ENCODE measurements around the gene PHKA1. TPM values are rescaled to one million over a fixed set of nuclear protein-coding genes. Genes with fewer than 3 reads are reported as not detected.

Gene PHKA1
- total and polyA plus RNA-seq, 4 donors = 1.1 to 4.0 (median 3.2) TPM

- DNase-seq (no peak), ATAC-seq (ENCODE audit: insufficient read depth, low FRiP score) (no peak)
- Histone ChIP-seq H3K27ac (ENCODE audit: low read depth in 1 of 2, low read length in 1 of 2) (no peak overlapping the region), H3K9me3 (ENCODE audit: control insufficient read depth in 4 of 4, insufficient read depth in 3 of 4, low read length in 3 of 4) (no peaks in the 10 kb centered on the region), H3K27me3 (ENCODE audit: control insufficient read depth in 3 of 3, insufficient read depth in 3 of 3, low read length in 2 of 3) (peaks cover 0 to 7% (median 2%) of the 10 kb centered on the region in 3 donors), H3K9ac (ENCODE audit: insufficient read depth in 1 of 2, low read length in 2 of 2) (no peak overlapping the region), H3K4me3 (no peak overlapping the region), H3K36me3 (ENCODE audit: control insufficient read depth in 4 of 4, insufficient read depth in 4 of 4, low read length in 4 of 4) (no peaks in the 10 kb centered on the region), H3K4me1 (ENCODE audit: control insufficient read depth in 5 of 5, insufficient read depth in 5 of 5, low read length in 5 of 5) (peaks cover 0 to 5% (median 0%) of the 10 kb centered on the region in 5 donors)
- TF ChIP-seq CTCF (IDR thresholded peaks at IDR 0.05; ENCODE audit: control extremely low read depth, extremely low read depth) = no peak
- WGBS, 2 donors = 95 to 100% methylated on average over 1 of the region's 1 CpG
Measured at GRCh38 chrX:72630185-72630584, 83.9 kb downstream of the PHKA1 start.

DNA sequence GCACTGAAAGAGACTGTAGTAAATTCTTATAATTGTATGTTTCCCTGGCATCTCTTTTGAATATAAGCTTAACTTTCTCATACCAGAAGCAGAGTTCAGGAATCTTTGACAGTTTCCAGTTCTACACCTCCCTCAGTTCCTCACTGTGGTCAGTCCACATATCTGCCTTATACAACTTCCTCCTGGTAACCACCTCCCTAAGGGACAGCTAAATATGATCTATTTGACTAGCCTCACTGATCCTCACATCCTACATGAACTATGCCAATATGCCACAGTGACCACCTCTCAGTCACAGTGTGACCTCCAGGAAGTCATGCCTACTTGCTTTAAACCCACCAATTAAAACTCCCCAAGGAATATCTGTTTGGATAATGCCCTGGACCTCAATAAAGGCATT lies 89.9 kb downstream of the PHKA1 start:
- Histone ChIP-seq H3K27me3 (ENCODE audit: control insufficient read depth in 3 of 3, insufficient read depth in 3 of 3, low read length in 2 of 3) (peaks cover 0 to 6% (median 6%) of the 10 kb centered on the region in 3 donors), H3K4me3 (no peak overlapping the region)
- ATAC-seq (ENCODE audit: insufficient read depth, low FRiP score) = no peak

DNA sequence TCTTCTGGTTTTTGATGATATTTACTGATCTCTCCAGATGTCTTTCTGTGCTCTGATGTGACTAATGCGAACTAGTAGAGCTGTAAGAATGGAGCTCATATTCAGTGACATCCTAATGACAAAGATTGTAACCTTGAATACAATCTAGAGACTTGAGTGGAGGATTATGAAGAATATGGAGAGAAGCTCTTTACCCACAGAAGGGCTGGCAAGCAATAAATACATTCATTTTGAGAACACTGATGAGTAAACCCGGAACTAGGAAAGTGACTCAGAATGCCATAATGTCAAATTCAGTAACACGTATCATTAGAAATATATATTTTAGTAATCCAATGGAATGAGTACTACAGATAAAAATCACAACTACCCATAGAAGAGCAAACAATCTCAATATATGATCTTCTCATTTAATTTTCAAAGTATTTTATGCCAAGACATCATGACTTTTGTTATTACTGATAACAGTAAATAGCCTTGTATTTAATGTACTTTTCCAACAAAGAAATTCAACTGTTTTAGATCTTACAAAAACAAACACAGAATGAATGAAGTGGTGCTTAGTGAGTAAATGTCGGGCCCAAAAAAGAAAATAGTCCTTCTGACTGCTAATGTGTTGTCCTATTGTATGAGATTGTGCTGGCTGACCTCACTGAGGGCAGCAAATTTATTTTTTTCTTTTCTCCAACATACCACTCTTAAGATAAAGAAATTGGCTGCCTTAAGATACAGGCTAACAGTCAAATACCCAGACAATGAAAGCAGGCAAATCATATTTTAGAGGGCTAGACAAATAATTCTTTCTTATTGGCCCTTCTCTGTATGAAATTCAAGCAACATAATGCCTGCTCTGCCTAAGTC lies 92.3 kb downstream of the PHKA1 start:
- WGBS, 2 donors = 66 to 88% methylated on average over 4 of the region's 4 CpGs
- DNase-seq (peak in 2 of 3 donors; percentile 22 to 29), ATAC-seq (ENCODE audit: insufficient read depth, low FRiP score) (no peak)
- no peaks in the 10 kb centered on the region for H3K36me3 ChIP-seq (ENCODE audit: control insufficient read depth in 4 of 4, insufficient read depth in 4 of 4, low read length in 4 of 4)
- no peak overlapping the region for H3K9ac ChIP-seq (ENCODE audit: insufficient read depth in 1 of 2, low read length in 2 of 2)
- no peaks in the 10 kb centered on the region for H3K9me3 ChIP-seq (ENCODE audit: control insufficient read depth in 4 of 4, insufficient read depth in 3 of 4, low read length in 3 of 4)
- peaks cover 0 to 14% (median 9%) of the 10 kb centered on the region in 3 donors for H3K27me3 ChIP-seq (ENCODE audit: control insufficient read depth in 3 of 3, insufficient read depth in 3 of 3, low read length in 2 of 3)
- no peak overlapping the region for H3K4me3 ChIP-seq
- no peak overlapping the region for H3K27ac ChIP-seq (ENCODE audit: low read depth in 1 of 2, low read length in 1 of 2)
- no peaks in the 10 kb centered on the region for H3K4me1 ChIP-seq (ENCODE audit: control insufficient read depth in 5 of 5, insufficient read depth in 5 of 5, low read length in 5 of 5)
- TF ChIP-seq CTCF (IDR thresholded peaks at IDR 0.05; ENCODE audit: control extremely low read depth, extremely low read depth) = no peak

More for the DNA sequence above, 89.9 kb downstream of the PHKA1 start:
- no peak overlapping the region for H3K27ac ChIP-seq (ENCODE audit: low read depth in 1 of 2, low read length in 1 of 2)
- no peaks in the 10 kb centered on the region for H3K9me3 ChIP-seq (ENCODE audit: control insufficient read depth in 4 of 4, insufficient read depth in 3 of 4, low read length in 3 of 4)
- H3K4me1 ChIP-seq (ENCODE audit: control insufficient read depth in 5 of 5, insufficient read depth in 5 of 5, low read length in 5 of 5) = no peaks in the 10 kb centered on the region
- H3K9ac ChIP-seq (ENCODE audit: insufficient read depth in 1 of 2, low read length in 2 of 2) = no peak overlapping the region
- DNase-seq = no peak
- no peak for TF ChIP-seq CTCF (IDR thresholded peaks at IDR 0.05; ENCODE audit: control extremely low read depth, extremely low read depth)
- no peaks in the 10 kb centered on the region for H3K36me3 ChIP-seq (ENCODE audit: control insufficient read depth in 4 of 4, insufficient read depth in 4 of 4, low read length in 4 of 4)

All from lung (tissue), 12 donors.